K562 (cell line): ENCODE data around the gene GADL1. TPM values are rescaled to one million over a fixed set of nuclear protein-coding genes. Genes with fewer than 3 reads are reported as not detected.

Source experiments
- ATAC-seq: fragments of 200-7000 bp; cut with Tn5 transposase; 3 replicates; pipeline ENCODE4 v1.9.1; 2020; ENCODE audit warnings: moderate library complexity
- BruUV-seq: library from RNA; stranded (reverse); fragments of 400-500 nt; replicated peaks from 2 replicates; lab custom pipeline; 2021; lab: Mats Ljungman, UMichigan
- CTCF ChIA-PET: fragments of 300-600 bp; formaldehyde crosslinking; extraction: SDS; loops from one replicate; lab custom pipeline; 2021; ENCODE audit warnings: low intra/inter-chr PET ratio; lab: Yijun Ruan, JAX
- POLR2A ChIA-PET: fragments of 300-600, 350-650 bp; sonication (Branson Sonifier 250); formaldehyde crosslinking; extraction: SDS; loops from one replicate; lab custom pipeline; 2021; ENCODE audit warnings: antibody characterized with exemption, inconsistent platforms; lab: Yijun Ruan, JAX
- DNase-seq, 4 experiments: peaks; one replicate each; pipeline versions ENCODE4 v3.0.0 to v3.0.0-alpha.2; 2011 to 2018; ENCODE audit warnings: low spot score in 3 of 4, mixed read lengths in 3 of 4; ENCODE audit errors: extremely low read depth in 1 of 4
- FAIRE-seq: peaks from 2 replicates; lab custom pipeline; 2011; peaks lifted over from hg19 to GRCh38; lab: Jason Lieb, UNC
- H2AFZ ChIP-seq: 2 replicates; pipeline ENCODE4 v1.6.0; 2011; ENCODE audit warnings: low read depth, low read length, control low read depth, inconsistent platforms
- H3K27ac ChIP-seq: fragments of 200-600 bp; 3 replicates; pipeline ENCODE4 v1.8.0; 2011; ENCODE audit warnings: low read depth, mild to moderate bottlenecking, control low read depth, inconsistent platforms, low read length, moderate library complexity, mixed read lengths; ENCODE audit errors: extremely low read depth
- H3K27me3 ChIP-seq, 2 experiments: fragments of 300-600 bp in 1 of 2; 2 replicates in 1 of 2; 3 replicates in 1 of 2; pipeline versions ENCODE4 v1.6.0 to v1.8.0; 2011; ENCODE audit warnings: inconsistent platforms in 2 of 2, low read length in 2 of 2, mild to moderate bottlenecking in 1 of 2, mixed read lengths in 1 of 2, moderate library complexity in 1 of 2; ENCODE audit not compliant: control insufficient read depth in 2 of 2, insufficient read depth in 2 of 2
- H3K36me3 ChIP-seq: fragments of 300-600 bp; 3 replicates; pipeline ENCODE4 v1.8.0; 2011; ENCODE audit warnings: mild to moderate bottlenecking, low read length, inconsistent platforms; ENCODE audit not compliant: control insufficient read depth, insufficient read depth
- H3K4me1 ChIP-seq, 2 experiments: fragments of 200-600 bp in 1 of 2; replicated peaks in 1 of 2; 2 replicates in 1 of 2; 3 replicates in 1 of 2; pipeline versions ENCODE4 v1.5.1 to v1.8.0; 2011; ENCODE audit warnings: inconsistent platforms in 2 of 2, low read length in 2 of 2, mild to moderate bottlenecking in 1 of 2, mixed read lengths in 1 of 2, moderate library complexity in 1 of 2; ENCODE audit not compliant: control insufficient read depth in 2 of 2, insufficient read depth in 2 of 2
- H3K4me2 ChIP-seq: 2 replicates; pipeline ENCODE4 v1.6.1; 2011; ENCODE audit warnings: low read length, control low read depth, inconsistent platforms, mixed read lengths; ENCODE audit not compliant: insufficient read depth
- H3K4me3 ChIP-seq: fragments of 200-600 bp; sonication (generic), shearing (Covaris generic); 2 replicates; pipeline ENCODE4 v1.5.1; 2016; ENCODE audit warnings: control low read depth, inconsistent platforms
- H3K79me2 ChIP-seq: fragments of 200-600 bp; 3 replicates; pipeline ENCODE4 v1.8.0; 2011; ENCODE audit warnings: low read length, inconsistent platforms; ENCODE audit not compliant: control insufficient read depth, insufficient read depth
- H3K9ac ChIP-seq, 2 experiments: 2 replicates each; pipeline versions ENCODE4 v1.6.0 to v1.6.1; 2011; ENCODE audit warnings: low read depth in 2 of 2, low read length in 2 of 2, control low read depth in 1 of 2, inconsistent platforms in 1 of 2, mild to moderate bottlenecking in 1 of 2, mixed read lengths in 1 of 2; ENCODE audit not compliant: insufficient read depth in 1 of 2
- H3K9me1 ChIP-seq: one replicate; pipeline ENCODE4 v1.6.0; 2011; ENCODE audit warnings: inconsistent platforms, mild to moderate bottlenecking, low read length, moderate library complexity; ENCODE audit not compliant: control insufficient read depth, insufficient read depth
- H3K9me3 ChIP-seq: replicated peaks from 2 replicates; pipeline ENCODE4 v1.5.1; 2011; ENCODE audit warnings: low read depth, low read length, inconsistent platforms; ENCODE audit not compliant: control insufficient read depth, insufficient read depth
- H4K20me1 ChIP-seq: replicated peaks from 2 replicates; pipeline ENCODE4 v1.6.1; 2011; ENCODE audit warnings: low read length, inconsistent platforms, mixed read lengths; ENCODE audit not compliant: control insufficient read depth, insufficient read depth
- CEBPB ChIP-seq: fragments of 450-650 bp; IDR thresholded peaks from 2 replicates; pipeline ENCODE4 v1.6.1; 2016; ENCODE audit warnings: missing genetic modification characterization, missing compliant biosample characterization
- CEBPZ ChIP-seq: fragments of 150-350 bp; IDR thresholded peaks from 2 replicates; pipeline ENCODE4 v1.6.1; 2014; ENCODE audit warnings: low read depth, mild to moderate bottlenecking, low read length, borderline replicate concordance
- CREB3 ChIP-seq: fragments of 450-650 bp; conservative IDR thresholded peaks from 2 replicates; pipeline ENCODE4 v1.6.1; 2016; ENCODE audit warnings: missing genetic modification characterization, low read depth, mild to moderate bottlenecking, missing compliant biosample characterization, moderate library complexity
- JUND ChIP-seq, 2 experiments: IDR thresholded peaks; 2 replicates in 1 of 2; 3 replicates in 1 of 2; pipeline ENCODE4 v1.6.1; 2011; ENCODE audit warnings: borderline replicate concordance in 2 of 2, low read depth in 2 of 2, low read length in 2 of 2, improper control_type of control experiment in 1 of 2, missing biosample characterization in 1 of 2, missing genetic modification characterization in 1 of 2, missing genetic modification reagents in 1 of 2
- KAT8 ChIP-seq: fragments of 450-650 bp; IDR thresholded peaks from 2 replicates; pipeline ENCODE4 v1.6.1; 2016; ENCODE audit warnings: low read depth, mild to moderate bottlenecking
- SMARCB1 ChIP-seq: IDR thresholded peaks from 2 replicates; pipeline ENCODE4 v1.6.1; 2011; ENCODE audit warnings: improper control_type of control experiment, low read depth; ENCODE audit not compliant: insufficient read length
- SRF ChIP-seq, 2 experiments: fragments of 250-450, 450-650 bp in 1 of 2; sonication (Bioruptor Pico) in 1 of 2; sonication (generic) in 1 of 2; formaldehyde crosslinking; IDR thresholded peaks; 2 replicates each; pipeline versions ENCODE4 v1.5.0 to v1.5.1; 2020 to 2022; ENCODE audit warnings: mild to moderate bottlenecking in 1 of 2, missing genetic modification reagents in 1 of 2
- UBTF ChIP-seq, 2 experiments: IDR thresholded peaks; 2 replicates each; pipeline ENCODE4 v1.6.1; 2012; ENCODE audit warnings: improper control_type of control experiment in 2 of 2, low read depth in 2 of 2, low read length in 2 of 2, borderline replicate concordance in 1 of 2
- VEZF1 ChIP-seq: fragments of 200-800 bp; sonication (Bioruptor generic); IDR thresholded peaks from 2 replicates; pipeline ENCODE4 v1.6.1; 2017; ENCODE audit warnings: missing genetic modification characterization, missing compliant biosample characterization
- YY1 ChIP-seq, 3 experiments: IDR thresholded peaks; 2 replicates each; pipeline ENCODE4 v1.6.1; 2011; ENCODE audit warnings: low read length in 2 of 3, mild to moderate bottlenecking in 2 of 3, moderate library complexity in 2 of 3, borderline replicate concordance in 1 of 3, control low read depth in 1 of 3, low read depth in 1 of 3; ENCODE audit not compliant: insufficient read depth in 3 of 3, insufficient replicate concordance in 2 of 3, control insufficient read depth in 1 of 3, insufficient read length in 1 of 3; ENCODE audit errors: extremely low read depth in 1 of 3
- ZNF717 ChIP-seq: fragments of 250-450 bp; sonication (Bioruptor Pico); IDR thresholded peaks from 2 replicates; pipeline ENCODE4 v1.5.0; 2021
- in situ Hi-C: fragments of 300-500 bp; cut with MboI; formaldehyde crosslinking; loops from 4 replicates; pipeline ENCODE4 v1.15.0; 2018; ENCODE audit warnings: inconsistent platforms, mixed read lengths
- intact Hi-C: fragments of 100-400 bp; cut with micrococcal nuclease; formaldehyde crosslinking; loops from 2 replicates; pipeline ENCODE4 v1.14.2; 2022
- polyA plus RNA-seq, 8 experiments: library from polyadenylated mRNA; depleted of rRNA in 4 of 8; stranded (reverse) in 5 of 8; unstranded in 3 of 8; fragments of >200 nt; fragmentation: Nextera tagmentation in 2 of 8; fragmentation: Illumina TruSeq in 1 of 8; extraction: Ambion mirVana in 2 of 8; extraction: Trizol in 1 of 8; gene quantifications; 2 replicates each; pipeline versions ENCODE4 v1.2.1 to v1.2.3, GENCODE V29; 2011 to 2014; ENCODE audit warnings: inconsistent platforms in 1 of 8, missing spikeins in 1 of 8
- total RNA-seq, 7 experiments: library from RNA; depleted of rRNA in 6 of 7; stranded (reverse); fragments of >200 nt in 6 of 7; fragmentation: Illumina TruSeq in 2 of 7; extraction: Trizol in 2 of 7; gene quantifications; 2 replicates each; pipeline versions ENCODE4 v1.2.1 to v1.2.3, GENCODE V29; 2011 to 2021; ENCODE audit warnings: low replicate concordance in 1 of 7

Gene GADL1
- total and polyA plus RNA-seq, 9 of the 15 experiments (the other 6 are each of a cell fraction or from before 2014, with no cell fraction given), result 0.07 TPM; not detected in 8

- no peak overlapping the region for H3K4me3 ChIP-seq
- DNase-seq (no peak), ATAC-seq (no peak)
- ChIA-PET CTCF (no interaction called here), POLR2A (no interaction called here)
- no TSS peak for BruUV-seq
- no peaks in the 10 kb centered on the region for H3K9me1 ChIP-seq
- H3K9me3 ChIP-seq, result no peaks in the 10 kb centered on the region
- no peak overlapping the region for H3K9ac ChIP-seq
- in situ Hi-C loops (no loop called here), intact Hi-C loops (no loop called here)
- H3K79me2 ChIP-seq, result no peaks in the 10 kb centered on the region
- no peaks in the 10 kb centered on the region for H3K4me1 ChIP-seq
- no peaks in the 10 kb centered on the region for H3K27me3 ChIP-seq
- H3K36me3 ChIP-seq, result no peaks in the 10 kb centered on the region
- TF ChIP-seq YY1 (IDR thresholded peaks at IDR 0.05; ENCODE audit: borderline replicate concordance in 1 of 3, control insufficient read depth in 1 of 3, extremely low read depth in 1 of 3, insufficient read depth in 3 of 3, insufficient read length in 1 of 3, insufficient replicate concordance in 2 of 3, low read depth in 1 of 3, low read length in 2 of 3) (no peak), UBTF (IDR thresholded peaks at IDR 0.05; ENCODE audit: borderline replicate concordance in 1 of 2, low read depth in 2 of 2, low read length in 2 of 2) (no peak), SMARCB1 (no peak), JUND (IDR thresholded peaks at IDR 0.05; ENCODE audit: borderline replicate concordance, low read depth, low read length) (no peak), JUND (tag; IDR thresholded peaks at IDR 0.05; ENCODE audit: borderline replicate concordance, low read depth, low read length) (no peak), CEBPZ (no peak), KAT8 (no peak), ZNF717 (CRISPR knock-in tag) (no peak), CEBPB (no peak), SRF (CRISPR knock-in tag; IDR thresholded peaks at IDR 0.05) (no peak), VEZF1 (CRISPR knock-in tag) (no peak), CREB3 (no peak)
- TF ChIP-seq, all 486 proteins: peak for 0
- no peak for FAIRE-seq
- Histone ChIP-seq H3K4me2 (no peak overlapping the region), H2AFZ (no peak overlapping the region), H3K27ac (no peak overlapping the region), H4K20me1 (no peaks in the 10 kb centered on the region)
These were observed 17.8 kb upstream of the GADL1 start for GRCh38 chr3:30912301-30912700.
